Fibroblast of pulmonary artery (primary cell): ENCODE results near the gene MMP3.

ENCODE experiments used
- DNase-seq: peaks from one replicate; pipeline ENCODE4 v3.0.0-alpha.2; 2010; ENCODE audit warnings: low read depth
- H3K4me3 ChIP-seq: replicated peaks from 2 replicates; pipeline ENCODE4 v1.5.1; 2011; ENCODE audit warnings: low read depth, mild to moderate bottlenecking, control low read depth, low read length, moderate library complexity
- TF ChIP-seq, protein P1 (sequence below): IDR thresholded peaks from 2 replicates; pipeline ENCODE4 v1.5.1; 2011; ENCODE audit warnings: mild to moderate bottlenecking, control low read depth, low read length, inconsistent platforms; ENCODE audit errors: missing control alignments

The MMP3 gene

DNA sequence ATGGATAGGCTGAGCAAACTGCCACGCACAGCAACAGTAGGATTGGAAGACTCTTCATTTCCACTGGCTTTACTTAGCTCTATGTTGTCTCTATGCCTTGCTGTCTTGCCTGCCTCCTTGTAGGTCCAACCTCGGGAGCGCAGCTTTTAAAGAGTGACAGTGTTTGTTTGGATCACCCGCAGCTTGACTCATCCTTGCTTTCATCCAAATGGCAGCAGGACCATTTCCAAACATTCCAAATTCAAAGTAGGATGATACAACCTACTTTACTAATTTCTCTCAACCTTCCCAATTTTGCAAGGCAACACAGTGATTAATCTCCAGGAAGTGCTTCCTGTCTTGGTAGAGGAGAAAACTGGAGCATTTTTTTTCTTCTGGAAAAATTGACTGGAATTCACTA, at the start of gene MMP3:
MMP3 (minus strand) TSS at position 121 of the 400 bp plus-strand sequence; CDS start at position 58, 63 bp downstream.
- DNase-seq = no peak
- H3K4me3 ChIP-seq = no peak within 1 kb of the TSS
- TF ChIP-seq, protein P1, sequence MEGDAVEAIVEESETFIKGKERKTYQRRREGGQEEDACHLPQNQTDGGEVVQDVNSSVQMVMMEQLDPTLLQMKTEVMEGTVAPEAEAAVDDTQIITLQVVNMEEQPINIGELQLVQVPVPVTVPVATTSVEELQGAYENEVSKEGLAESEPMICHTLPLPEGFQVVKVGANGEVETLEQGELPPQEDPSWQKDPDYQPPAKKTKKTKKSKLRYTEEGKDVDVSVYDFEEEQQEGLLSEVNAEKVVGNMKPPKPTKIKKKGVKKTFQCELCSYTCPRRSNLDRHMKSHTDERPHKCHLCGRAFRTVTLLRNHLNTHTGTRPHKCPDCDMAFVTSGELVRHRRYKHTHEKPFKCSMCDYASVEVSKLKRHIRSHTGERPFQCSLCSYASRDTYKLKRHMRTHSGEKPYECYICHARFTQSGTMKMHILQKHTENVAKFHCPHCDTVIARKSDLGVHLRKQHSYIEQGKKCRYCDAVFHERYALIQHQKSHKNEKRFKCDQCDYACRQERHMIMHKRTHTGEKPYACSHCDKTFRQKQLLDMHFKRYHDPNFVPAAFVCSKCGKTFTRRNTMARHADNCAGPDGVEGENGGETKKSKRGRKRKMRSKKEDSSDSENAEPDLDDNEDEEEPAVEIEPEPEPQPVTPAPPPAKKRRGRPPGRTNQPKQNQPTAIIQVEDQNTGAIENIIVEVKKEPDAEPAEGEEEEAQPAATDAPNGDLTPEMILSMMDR = no peak

DNA sequence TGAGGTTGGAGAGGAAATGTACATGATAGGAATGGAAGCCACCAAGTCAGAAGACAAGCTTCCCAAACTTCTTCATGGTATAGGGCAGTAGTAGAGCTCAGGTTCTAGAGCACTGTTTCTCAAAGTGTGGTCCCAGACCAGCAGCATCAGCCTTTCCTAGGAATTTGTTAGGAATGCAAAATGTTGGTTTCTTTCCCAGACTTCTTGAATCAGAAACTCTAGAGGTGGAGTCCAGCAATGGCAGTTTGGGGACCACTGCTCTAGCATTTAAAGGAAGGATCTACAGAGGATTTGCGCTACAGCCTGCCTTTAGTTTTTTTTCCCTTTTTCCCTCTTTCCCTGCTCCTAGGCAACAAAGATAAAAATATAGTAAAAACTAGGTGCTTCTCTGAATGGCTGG, 48.3 kb upstream of the MMP3 start:
- TF ChIP-seq, protein P1 = no peak
- no peak overlapping the region for H3K4me3 ChIP-seq
- DNase-seq = no peak

DNA sequence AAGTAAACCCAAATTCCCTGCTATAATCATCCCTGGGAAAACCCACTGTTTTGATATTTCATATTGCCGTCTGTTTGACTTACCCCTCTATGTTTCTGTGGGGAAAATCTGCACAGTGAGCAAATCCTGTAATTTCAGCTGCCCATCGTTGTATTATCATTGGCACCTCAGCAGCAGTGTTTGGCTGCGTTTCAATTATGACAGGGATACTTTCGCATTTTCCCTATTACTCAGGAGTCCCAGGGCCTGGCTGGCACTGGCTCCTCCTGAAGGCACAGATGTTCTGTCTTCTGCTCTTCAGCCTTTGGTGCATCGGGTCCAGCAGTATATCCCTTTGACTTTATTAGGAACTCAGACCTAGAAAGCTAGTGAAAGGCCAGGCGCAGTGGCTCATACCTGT, 43.6 kb upstream of the MMP3 start:
- TF ChIP-seq, protein P1 = no peak
- H3K4me3 ChIP-seq = no peak overlapping the region
- DNase-seq = no peak

DNA sequence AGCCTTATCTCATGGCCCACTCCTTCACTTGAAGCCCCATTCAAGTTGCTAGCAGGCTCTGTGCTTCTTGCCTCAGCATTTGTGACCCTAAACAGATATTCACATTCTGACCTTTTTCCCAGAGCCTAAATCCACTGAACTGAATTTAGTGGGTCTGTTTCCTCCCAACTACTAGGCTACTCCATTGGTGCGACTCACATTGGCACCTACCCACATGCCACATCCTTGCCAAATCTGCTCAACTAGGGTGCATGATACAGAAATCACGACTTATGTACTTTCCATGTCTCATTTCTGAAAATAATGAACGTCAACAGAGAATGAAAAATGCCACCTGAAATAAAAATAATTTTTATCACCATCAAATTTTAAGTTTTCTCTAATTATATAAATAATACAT, 39.7 kb upstream of the MMP3 start:
- H3K4me3 ChIP-seq = no peak overlapping the region
- TF ChIP-seq, protein P1 = no peak
- DNase-seq = no peak

DNA sequence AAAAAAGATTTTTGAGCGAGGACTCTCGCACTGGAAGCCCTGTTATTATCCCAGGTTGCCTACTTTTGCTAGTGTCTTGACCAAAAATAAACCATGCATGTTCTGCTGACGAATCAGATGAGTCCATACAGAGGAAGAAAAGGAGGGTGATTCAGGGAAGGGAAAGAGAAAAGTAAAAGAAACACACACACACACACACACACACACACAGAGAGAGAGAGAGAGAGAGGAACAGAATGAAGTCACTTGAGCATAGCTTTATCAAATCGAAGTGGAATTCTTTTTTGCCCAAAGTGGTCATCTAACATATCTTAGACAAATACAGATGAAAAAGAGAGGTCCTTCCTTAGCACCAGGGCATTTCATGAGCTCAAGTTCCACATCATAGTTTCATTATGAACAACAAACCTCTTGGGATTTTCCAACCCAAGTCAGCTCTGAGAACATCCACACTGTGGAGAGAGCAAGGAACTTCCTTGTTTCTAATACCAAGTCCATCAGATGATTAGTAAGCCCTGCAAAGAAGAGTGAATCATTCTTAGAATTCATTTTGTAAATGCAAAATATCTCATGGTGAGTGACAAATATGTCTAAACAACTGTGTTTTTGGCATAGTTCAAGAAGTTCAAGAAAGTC, 39.1 kb upstream of the MMP3 start:
- DNase-seq = peak; percentile 8
- H3K4me3 ChIP-seq = no peak overlapping the region
- TF ChIP-seq, protein P1 = no peak

DNA sequence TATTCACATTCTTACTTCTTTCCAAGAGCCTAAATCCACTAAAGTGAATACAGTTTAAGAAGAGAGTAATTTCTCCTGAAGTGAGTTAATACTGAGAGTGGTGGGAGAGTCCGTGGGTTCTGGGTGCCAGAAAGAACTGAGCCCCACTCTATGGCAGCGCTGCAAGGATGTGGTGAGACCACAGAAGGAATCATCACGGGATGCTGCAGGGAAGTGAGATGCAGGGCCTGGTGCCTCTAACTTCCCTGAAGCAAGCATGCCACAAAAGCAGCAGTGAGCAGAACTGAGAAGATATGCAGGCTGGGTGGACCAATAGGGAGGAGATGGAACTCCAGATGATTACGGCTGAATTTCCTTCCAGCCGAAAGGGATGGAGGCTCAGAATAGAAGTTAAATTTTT, 36.4 kb upstream of the MMP3 start:
- DNase-seq = no peak
- no peak overlapping the region for H3K4me3 ChIP-seq
- TF ChIP-seq, protein P1 = no peak

DNA sequence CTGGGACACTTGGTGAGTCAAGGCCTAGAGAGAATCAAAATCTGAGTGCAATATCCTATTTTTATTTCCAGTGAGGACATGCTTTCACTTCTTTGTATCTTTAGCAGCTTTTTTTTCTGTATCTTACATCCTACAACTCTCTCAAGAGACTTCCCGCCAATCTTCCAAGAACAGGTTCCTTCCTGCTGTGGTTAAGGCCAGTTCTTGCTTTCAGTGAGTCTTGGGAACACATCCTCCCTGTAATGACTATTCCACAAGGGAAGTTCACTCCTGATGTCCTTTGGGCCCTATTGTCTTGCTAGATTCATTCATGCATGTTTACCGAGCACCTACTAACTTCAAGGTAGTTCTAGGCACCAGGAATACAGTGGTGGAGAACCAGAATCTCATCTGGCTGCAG, 35.2 kb upstream of the MMP3 start:
- TF ChIP-seq, protein P1 = no peak
- no peak overlapping the region for H3K4me3 ChIP-seq
- DNase-seq = no peak
